ENCODE measurements around the gene REEP1.
A peak's percentile ranks its signal among the peaks of the same experiment; 100 is the strongest.
"Not testable (repeated sequence)": the region's sequence is repeated elsewhere in the genome, so short reads cannot be mapped to it uniquely, and the experiment has no call there.

The REEP1 gene

DNA sequence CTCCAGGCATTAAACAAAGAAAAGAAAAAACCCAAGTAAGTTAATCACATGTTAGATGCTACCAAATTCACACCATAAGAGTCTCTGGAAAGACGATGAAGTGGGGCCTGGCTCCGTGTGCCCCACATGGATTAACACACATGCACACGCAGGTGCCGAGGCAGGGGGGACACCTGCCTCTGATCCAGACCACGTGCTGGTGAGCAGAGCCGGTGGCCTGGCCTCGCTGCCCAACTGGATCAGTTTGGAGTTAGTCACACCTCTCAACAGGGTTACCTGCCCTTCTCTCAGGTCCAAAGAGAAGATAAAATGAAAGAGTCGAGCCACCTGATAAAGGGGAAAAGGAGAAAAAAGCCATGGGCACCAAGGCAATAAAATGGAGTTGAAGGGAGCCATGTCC lies 97.7 kb downstream of the REEP1 start:
- DNase-seq: no peak

DNA sequence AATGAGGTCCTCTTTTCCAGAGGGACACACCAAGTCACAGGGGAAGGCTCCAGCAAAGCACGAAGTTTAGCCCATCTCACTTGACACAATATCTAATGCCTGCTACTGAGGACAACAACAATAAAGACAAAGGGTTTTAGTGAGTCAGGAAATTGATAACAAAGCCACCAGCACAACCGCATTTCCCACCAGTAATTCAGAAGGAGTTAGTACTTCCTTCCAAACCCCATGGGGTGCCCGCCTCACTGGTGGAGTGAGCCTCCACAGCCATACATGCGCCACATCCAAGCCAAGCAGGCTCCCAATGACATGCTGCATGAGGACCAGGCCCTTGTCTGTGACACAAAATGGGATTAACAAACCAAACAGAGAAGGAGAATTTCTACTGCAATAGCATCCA lies 98.1 kb downstream of the REEP1 start:
- no peak for DNase-seq

DNA sequence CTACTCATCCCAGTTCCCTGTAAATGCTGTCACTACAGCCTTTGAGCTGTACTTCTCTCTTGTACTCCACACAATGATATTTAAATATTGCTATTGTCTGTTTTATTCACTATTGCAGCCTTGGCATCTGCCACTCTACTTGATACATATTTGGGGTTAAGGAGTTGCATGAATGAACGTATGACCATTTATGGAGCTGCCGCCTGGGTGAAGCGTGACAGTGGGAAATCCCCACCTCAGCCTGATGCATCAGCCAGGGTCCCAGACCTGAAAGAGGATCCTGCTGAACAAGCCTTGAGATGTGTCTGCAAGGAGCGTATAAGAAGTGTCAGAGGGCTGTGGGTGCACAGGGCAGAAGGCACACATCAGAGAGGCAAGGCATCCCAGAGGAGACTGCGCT lies 99.1 kb downstream of the REEP1 start:
- DNase-seq: no peak

DNA sequence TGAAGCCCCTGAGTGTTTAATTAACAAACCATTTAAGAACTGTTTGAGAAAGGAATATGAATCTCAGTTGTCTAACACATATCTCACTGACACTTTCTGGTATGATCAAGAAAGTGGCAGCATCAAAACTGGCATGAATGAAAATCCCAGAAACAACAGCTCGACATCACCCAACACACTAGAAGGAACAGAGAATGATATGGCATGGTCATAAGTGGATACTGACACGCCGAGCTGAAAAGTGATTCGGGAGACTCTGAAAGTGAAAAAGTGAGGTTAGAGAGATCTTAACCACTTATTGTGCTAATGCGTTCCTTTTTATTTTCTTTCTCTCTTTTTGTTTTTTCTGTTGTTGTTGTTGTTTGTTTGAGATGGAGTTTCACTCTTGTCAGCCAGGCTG lies 100.3 kb downstream of the REEP1 start:
- no peak for DNase-seq

DNA sequence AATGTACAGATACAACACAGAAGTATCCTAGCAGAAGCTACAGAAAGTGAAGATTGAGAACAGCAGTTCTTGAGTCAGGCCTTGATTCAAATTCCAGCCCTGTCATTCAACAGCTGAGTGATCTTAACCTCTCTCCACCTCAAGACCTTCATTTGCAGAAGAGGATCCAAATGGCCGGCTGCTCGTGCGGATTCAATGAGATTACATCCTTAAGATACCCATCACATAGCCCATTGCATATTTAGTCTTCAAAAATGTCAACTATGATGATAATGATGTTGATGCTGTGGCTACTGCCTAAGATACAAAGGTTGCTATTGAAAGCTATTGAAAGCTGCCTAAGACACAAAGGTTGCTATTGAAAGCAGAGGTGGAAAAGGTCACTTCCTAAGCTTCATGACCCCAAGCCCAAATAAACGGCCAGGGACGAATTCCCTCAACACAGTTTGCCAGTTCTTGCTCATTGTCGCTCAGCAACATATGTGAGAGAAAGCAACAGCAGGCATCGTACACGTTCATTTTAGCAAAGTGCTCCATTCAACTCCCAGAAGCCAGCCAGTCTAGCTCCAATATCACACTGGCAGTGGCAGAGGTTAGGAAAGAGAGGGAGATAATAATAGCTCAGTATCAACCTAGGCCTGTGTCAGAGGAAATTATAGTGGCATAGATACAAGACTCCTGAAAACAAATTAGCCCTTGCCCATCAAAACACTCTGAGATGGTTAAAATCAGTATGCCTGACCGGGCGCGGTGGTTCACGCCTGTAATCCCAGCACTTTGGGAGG lies 102.0 kb downstream of the REEP1 start:
- DNase-seq: no peak

DNA sequence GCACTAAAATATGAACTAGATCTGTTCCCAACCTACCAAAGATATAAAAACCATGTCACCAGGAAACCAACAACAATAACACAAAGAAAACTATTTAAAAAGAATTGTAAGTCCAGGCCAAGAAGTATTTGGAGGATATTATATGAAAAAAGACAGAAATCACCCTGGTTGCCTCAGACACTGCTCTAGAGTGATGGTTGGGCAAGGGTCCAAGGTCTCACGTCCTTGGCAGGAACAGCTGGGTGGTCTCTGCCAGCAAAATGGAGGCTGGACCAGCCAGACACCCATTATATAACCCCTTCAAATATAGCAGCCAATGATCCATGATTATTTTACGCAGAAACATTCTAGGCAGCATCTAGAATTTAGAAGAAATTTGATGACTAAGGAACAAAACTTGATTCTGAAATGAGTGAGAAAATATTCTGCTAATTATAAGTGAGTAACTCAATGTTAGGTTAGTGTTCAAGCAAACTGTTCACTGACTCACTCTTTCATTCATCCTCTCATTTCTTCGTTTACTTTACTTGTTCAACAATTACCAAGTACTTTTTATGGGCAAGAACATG lies 102.8 kb downstream of the REEP1 start:
- no peak for DNase-seq

DNA sequence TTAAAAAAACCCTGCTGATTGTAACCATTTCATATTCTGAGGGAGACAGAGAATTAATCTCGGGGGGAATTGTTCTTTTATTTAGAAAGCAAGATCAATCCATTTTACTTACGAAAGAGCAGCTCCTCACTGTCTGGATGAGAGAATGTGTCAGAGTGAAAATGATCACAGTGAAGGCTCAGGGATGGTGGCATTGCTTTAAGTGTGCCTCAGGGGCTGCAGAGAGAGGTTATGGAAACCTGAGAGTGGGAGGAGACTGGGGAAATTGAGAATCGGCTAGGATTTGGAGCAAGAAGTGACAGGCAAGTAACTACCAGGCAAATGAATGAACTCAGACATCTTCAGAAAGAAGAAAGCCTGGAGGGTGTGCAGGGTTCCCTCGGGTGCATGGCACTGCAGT lies 104.0 kb downstream of the REEP1 start:
- DNase-seq: no peak

DNA sequence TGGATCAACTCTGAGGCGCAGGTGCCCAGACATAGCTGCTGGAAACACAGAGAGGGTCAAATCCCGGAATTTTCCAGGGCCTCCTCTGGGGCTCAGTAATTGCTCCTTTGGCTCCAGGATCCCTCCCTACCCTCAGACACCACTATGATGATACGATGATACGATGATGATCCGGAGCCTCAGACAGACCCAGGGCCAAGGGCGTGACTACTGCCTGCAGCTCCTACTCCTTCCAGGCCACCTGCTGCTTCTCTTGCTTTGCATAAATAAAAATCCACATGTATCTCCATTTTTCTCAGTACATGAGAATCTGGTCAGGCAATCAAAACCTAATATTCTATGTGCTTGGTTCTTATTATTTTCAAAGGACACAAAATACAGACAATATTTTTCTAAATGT lies 104.5 kb downstream of the REEP1 start:
- no peak for DNase-seq

DNA sequence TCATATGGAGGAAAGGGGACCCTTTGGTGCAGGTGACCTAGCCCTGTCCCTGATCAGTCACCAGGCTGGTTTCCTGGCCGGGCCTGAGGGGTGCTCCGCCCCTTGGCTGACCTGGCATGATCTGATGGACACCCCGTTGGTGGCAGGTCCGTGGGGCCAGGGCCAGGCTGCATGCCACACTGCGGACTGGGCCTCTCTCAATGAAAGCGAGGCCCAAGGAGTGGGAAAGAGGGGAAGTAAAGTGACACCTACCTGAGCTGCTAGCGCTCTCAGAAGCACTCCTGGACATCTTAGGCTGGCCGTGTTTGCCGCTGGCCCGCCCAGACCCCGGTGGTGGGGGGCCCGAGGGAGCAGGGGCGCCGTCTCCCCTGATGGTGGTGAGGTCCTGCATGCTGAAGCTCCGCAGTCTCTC lies 105.0 kb downstream of the REEP1 start:
- no peak for DNase-seq

DNA sequence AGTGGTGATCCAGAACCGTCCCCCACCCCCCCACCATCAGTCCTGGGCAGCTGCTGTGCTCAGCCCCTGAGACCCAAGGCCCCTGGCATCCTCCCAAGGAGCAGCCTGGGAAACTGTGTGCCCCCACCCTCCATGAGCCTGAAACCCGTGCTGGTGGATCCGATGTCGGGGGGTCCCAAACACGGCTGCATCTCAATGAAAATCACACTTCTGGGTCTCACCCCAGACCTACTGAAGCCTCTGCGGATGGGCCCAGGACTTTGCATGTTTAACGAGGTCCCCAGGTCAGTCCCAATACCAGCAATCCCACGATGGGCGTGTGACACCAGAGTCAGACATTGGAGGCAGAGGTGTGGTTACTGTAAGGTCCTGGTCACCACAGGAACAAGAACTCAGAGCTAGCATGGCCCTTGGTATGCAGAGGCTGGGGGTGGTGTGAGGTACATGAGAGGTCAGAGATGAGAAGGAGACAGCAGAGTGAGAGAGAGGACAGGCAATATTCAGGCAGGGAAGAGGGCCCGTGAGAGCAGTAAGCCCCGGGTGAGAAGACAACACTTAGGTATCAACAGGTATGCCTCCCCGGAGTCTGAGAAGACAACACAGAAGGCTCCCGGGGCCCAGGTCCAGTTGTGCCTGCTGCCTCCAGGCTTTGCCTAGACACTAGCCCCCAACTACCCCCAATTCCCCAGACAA lies 105.6 kb downstream of the REEP1 start:
- DNase-seq: no peak

DNA sequence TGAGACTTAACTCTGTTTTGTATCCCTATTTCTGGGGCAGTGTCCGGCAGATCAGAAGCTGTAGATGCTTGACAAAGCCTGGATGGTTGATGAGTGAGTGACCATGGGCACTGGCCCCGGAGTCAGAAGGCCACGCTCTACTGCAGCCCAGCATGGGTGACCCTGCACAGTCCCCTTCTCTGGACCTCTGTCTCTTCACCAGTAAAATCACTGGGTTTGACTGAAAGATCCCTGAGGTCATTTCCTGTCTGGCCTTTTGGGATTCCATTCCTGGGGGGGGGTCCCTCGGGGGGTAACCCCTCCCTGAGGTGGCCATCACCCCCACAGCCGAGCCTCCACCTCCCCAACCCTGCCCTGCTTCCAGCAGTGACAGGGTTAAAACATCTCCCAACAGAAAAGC lies 106.5 kb downstream of the REEP1 start:
- DNase-seq: no peak

DNA sequence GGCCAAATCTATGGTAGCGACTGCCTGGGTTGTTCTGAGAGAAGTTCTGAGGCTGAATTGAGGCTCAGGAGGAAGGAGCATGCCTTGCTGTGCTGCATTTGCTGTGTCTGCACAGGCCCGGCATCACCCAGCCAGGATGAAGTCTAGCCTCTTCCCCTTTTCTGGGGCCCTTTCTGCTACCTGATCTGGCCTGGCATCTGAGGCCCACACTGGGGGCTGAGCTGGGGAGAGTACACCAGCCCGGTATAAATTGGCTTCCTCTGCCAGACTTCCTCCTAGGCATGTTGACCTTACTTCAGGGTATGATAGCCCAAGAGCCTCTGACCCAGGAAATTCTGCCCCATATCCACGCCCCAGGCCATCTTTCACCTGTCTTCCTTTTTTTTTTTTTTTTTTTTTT lies 108.2 kb downstream of the REEP1 start:
- no peak for DNase-seq

DNA sequence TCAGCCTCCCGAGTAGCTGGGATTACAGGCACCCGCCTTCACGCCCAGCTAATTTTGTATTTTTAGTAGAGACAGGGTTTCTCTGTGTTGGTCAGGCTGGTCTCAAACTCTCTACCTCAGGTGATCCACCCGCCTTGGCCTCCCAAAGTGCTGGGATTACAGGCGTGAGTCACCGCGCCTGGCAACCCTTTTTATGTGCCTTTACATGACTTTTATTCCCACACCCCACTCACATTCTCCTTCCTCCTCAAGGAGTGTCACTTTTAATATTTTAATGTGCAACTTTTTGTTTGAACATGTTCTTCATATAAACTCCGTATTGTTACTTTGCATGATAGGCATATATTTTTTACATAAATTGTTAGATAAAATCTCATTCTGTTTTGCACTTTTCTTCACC lies 108.9 kb downstream of the REEP1 start:
- DNase-seq: not testable (repeated sequence)

DNA sequence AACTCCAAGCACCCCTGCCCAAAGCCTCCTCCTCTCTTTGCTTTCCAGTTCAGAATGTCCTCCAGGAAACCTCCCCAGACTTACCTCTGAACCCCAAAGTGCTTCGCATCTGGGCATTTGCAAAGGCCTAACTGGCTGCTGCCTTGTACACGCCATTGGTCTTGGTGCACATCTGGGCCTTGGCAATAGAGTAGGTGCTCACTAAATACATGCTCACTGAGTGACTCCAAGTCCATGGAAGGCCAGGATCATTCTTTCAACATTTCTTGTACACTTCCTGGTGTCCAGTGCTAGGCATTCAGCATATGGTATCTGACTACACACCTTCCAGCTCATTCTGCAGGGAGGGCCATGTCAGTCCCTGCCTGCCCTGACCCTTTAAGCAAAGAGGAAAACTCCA lies 109.7 kb downstream of the REEP1 start:
- no peak for DNase-seq

DNA sequence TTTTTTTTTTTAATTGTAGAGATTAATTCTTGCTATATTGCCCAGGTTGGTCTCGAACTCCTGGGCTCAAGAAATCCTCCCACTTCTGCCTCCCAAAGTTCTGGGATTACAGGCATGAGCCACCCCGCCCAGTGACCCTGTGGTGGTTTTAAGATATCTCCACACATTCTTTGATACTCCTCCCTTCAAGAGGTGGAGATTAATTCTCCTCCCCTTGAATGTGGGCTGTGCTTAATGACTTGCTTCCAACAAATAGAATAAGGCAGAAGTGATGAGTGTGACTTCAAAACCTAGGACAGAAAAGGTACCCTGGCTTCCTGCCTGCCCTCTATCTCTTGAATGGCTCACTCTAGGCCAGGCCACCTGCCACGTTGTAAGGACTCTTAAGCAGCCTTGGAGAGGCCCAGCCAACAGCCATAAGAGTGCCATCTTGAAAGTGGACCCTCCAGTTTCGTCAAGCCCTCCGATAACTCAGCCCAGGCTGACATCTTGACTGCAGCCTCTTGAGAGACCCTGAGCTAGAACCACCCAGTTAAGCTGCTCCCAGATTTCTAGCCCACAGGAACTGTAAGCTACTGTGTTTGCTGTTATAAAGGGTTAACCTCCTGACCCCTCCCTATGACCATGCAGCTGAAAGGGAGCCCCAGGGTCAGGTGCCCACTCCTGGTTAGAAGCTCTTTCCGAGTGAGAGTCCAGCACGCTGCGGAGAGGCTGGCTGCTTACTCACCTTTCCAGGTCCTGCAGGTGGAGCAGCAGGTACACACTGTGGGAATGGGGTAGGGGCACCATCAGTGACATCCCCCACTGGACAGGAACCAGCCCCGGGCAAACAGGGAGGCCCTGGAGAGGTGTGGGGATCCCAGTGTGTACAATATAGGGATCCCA lies 110.5 kb downstream of the REEP1 start:
- no peak for DNase-seq

DNA sequence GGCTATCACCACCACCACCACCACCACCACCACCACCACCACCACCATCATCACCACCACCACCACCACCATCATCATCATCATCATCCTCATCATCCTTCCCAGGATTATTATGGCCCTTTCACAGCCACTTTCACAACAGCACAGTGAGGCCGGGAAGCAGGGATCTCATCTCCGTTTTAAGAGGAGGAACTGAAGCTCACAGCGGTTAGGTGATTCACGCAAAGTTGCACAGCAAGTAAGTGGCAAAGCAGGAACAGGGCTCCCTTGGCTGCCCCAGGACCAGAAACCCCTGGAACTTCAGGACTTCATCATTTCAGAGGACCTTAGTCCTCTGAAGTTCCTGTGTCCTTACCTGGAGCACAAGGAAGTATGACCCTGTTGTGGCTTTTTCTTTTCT lies 111.4 kb downstream of the REEP1 start:
- DNase-seq: no peak

DNA sequence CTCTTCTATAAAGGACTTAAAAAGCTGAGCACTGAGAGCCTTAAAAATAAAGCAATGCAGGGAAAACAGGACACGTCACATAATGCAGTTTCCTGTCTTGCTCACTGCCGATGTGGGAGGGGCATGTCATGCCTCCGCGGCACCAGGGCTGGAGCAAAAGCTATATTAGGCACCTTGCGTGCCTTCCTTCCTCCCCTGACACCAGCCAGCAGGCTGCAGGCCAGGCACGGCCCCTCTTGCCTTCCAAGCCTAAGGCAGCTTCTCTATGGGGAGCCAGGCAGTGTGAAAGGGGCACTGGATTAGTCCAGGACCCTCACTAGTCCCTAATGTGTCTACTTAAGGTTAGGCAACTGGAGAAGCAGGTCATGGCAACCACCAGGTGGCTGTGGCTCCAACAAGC lies 111.8 kb downstream of the REEP1 start:
- no peak for DNase-seq

DNA sequence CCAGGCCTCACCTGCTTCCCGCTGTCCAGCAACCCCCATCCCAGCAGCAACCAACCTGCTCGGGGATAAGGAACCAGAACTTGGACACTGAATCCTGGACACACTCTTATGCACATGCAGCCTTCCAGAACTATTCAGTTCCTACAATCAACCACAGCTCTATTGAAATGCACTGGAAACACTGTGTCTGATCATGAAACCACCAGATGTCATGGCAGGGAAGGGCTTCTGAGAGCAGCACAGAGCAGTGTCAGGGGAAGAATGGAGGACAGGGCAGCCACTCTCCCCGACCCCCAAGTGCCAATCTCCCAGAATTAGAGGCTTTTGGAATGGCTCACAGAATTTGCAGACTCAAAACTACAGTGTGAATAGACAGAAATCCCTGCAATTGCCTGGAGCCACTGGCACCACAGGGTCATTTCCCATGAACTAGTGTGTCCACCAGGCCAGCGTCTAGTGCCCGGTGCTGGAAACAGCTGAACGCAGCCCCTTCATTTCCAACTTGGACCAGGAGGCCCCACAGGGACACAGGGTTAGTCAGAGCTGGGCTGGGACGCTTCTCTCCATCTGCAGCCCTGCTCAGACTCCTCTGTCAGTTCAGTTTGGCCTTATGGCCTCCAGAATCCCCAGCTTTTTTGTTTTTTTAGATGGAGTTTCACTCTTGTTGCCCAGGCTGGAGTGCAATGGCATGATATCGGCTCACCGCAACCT lies 112.6 kb downstream of the REEP1 start:
- DNase-seq: no peak

DNA sequence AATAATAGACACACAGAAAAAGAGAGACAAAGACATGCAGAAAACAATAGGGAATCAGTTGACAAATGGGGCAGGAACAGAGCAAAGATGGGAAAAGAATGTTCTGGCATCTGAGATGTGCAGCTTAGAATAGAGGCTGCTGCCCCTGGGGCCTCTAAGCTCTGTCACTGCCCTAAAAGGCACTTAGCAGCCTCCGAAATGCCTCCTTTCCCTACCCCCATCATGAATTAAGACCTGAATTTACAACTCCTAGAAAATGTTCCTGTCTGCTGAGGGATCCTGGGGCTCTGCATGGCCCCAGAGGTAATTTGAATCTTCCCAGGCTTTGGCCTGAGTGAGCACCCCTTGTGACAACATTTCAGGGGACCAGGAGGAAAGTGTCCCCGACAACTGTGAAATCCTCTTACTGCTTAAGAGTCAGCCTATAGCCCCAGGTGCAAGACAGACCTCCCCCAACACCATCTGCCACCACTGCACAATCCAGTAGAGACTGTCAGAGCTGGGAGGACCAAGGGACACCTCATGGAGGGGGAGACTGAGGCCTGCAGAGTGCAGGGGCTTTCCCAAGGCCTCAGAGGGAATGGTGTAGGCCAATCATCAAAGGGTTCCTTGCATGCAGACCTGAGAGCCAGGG lies 113.4 kb downstream of the REEP1 start:
- DNase-seq: no peak

DNA sequence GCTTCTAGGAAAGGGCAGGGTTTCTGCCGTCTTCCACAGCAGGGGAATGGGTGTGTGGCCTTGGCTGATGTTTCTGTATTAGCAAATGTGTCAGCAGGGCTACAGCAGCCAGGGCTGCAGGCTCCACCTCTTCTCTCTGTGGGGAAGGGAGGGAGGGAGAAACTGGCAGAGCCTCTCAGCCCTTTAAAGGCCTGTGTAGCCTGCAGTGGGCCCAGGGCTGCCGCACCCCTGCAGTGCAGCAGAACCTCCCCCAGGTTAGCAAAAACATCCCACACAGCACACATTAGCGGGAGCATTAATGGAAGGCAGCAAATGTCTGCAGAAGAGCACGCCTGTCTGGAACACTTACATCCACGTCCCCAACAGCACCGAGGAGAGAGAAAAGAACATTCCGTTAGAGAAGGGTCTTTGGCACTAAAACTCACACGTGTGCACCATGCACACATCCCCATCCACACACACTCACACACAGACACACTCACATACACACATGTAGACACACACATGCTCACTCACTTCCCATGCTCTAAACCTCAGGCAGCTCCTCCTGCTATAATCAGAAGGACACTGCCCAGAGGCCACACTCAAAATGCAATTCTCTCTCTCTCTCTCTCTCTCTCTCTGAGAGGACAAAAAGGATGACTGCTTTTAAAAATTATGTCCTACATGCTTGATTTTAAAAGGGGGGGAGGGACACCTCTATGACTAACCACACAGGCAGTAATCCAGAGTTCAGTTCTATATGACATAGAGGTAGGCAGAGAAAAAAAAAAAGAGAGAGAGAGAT lies 114.1 kb downstream of the REEP1 start:
- no peak for DNase-seq

DNA sequence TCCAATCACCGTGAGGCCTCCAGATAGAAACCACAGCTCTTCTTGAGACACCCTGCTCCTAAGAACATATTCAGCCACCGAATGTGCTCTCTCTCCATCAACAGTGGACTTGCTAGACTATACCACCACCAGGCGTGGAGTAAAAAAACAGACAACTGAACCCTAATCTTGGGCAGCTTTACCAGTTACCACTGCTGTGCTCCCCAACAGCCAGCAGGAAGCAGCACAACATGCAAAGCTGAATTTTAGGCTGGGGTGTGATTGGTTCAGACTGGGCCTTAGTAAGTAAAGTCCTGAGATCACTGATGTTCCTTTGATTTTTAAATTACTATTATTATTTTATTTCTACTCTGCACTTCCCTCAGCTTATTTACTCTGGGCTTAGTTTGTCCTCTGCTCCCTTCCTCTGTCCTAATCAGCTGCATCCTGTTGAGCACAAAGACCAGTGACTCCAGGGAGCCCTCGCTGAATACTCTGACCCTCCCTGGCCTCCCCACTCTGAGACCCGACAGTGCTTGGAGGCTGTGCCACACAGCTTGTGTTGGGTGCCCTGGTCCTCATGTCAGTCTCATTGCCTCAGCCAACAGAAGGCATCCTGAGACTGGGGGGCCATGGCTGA lies 116.3 kb downstream of the REEP1 start:
- peak in 1 of 2 experiments; percentile 8 for DNase-seq

Data from NCI-H187 (cell line).